ES-I3 (cell line): ENCODE data around the gene ELN.

ENCODE experiments used
- H3K36me3 ChIP-seq: 2 replicates; pipeline ENCODE4 v1.6.1; 2013; ENCODE audit warnings: mild to moderate bottlenecking, low read length, control low read depth, moderate library complexity; ENCODE audit not compliant: insufficient read depth
- H3K4me1 ChIP-seq: 2 replicates; pipeline ENCODE4 v1.6.1; 2013; ENCODE audit warnings: mild to moderate bottlenecking, control low read depth, low read length; ENCODE audit not compliant: insufficient read depth
- H3K9ac ChIP-seq: 2 replicates; pipeline ENCODE4 v1.6.1; 2013; ENCODE audit warnings: low read depth, mild to moderate bottlenecking, low read length, moderate library complexity
- H3K9me3 ChIP-seq: 2 replicates; pipeline ENCODE4 v1.6.1; 2013; ENCODE audit warnings: mild to moderate bottlenecking, low read length, moderate library complexity; ENCODE audit not compliant: control insufficient read depth, insufficient read depth

Gene ELN

DNA sequence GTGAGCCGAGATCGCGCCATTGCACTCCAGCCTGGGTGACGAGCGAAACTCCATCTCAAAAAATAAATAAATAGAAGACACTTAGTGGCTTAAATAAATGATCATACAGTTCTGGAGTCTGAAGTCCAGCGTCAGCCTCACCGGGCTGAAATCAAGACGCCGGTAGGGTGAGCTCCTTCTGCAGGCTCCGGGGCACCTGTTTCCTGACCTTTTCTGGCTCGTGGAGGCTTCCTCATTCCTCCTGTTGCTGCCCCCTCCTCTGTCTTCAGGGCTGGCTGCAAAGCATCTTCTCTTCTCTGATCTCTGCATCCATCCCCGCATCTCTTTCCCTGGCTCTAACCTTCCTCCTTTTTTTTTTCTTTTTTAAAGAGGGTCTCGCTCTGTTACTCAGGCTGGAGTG, 88.4 kb downstream of the ELN start:
- H3K4me1 ChIP-seq = no peaks in the 10 kb centered on the region
- no peak overlapping the region for H3K9ac ChIP-seq
- H3K9me3 ChIP-seq = no peaks in the 10 kb centered on the region
- H3K36me3 ChIP-seq = peaks cover 9% of the 10 kb centered on the region
